ENCODE data around the gene PIGB. TPM values are rescaled to one million over a fixed set of nuclear protein-coding genes. Genes with fewer than 3 reads are reported as not detected.
"Not testable (repeated sequence)": the region's sequence is repeated elsewhere in the genome, so short reads cannot be mapped to it uniquely, and the experiment has no call there.

Gene PIGB
- total RNA-seq, 1 experiment from 2014 or later: 5.2 TPM

DNA sequence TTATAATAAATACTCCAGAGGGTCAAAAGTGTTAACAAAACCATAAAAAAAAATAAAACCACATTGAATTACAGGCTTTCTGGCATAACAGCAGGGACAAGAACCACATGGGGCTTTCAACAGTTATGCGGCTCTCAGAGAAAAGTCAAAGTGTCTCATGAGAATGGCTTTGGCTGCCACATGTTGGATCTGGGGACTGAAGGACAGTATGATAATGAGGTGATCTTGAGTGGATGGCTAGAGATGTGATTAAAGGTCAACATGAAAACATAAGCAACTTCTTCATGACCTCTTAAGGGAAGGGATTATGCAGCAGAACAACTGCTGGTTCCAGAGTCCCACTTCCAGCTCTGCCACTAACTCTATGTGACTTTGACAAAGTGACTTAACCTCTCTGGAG, 34.6 kb upstream of the PIGB start:
- CTCF ChIA-PET: interaction anchor here (1.0 kb wide), 1 partner anchor 155 kb away, joined by 5 read pairs; no protein-coding TSS in a partner anchor
- TF ChIP-seq OVOL2 (CRISPR knock-in tag; IDR thresholded peaks at IDR 0.05; ENCODE audit: borderline replicate concordance) (no peak), CREM (CRISPR knock-in tag; IDR thresholded peaks at IDR 0.05) (no peak), ATF1 (CRISPR knock-in tag; IDR thresholded peaks at IDR 0.05) (no peak), ZNF671 (CRISPR knock-in tag; IDR thresholded peaks at IDR 0.05) (no peak), SMAD3 (CRISPR knock-in tag; IDR thresholded peaks at IDR 0.05; ENCODE audit: borderline replicate concordance) (no peak), TEAD4 (CRISPR knock-in tag; IDR thresholded peaks at IDR 0.05) (no peak), NFE2L1 (CRISPR knock-in tag; IDR thresholded peaks at IDR 0.05) (no peak), CBFB (CRISPR knock-in tag; IDR thresholded peaks at IDR 0.05; ENCODE audit: low read depth) (no peak), ZNF396 (CRISPR knock-in tag; IDR thresholded peaks at IDR 0.05; ENCODE audit: borderline replicate concordance) (no peak)
- TF ChIP-seq, protein P1, sequence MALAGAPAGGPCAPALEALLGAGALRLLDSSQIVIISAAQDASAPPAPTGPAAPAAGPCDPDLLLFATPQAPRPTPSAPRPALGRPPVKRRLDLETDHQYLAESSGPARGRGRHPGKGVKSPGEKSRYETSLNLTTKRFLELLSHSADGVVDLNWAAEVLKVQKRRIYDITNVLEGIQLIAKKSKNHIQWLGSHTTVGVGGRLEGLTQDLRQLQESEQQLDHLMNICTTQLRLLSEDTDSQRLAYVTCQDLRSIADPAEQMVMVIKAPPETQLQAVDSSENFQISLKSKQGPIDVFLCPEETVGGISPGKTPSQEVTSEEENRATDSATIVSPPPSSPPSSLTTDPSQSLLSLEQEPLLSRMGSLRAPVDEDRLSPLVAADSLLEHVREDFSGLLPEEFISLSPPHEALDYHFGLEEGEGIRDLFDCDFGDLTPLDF (CRISPR knock-in tag; IDR thresholded peaks at IDR 0.05): no peak
- TF ChIP-seq, protein P2, sequence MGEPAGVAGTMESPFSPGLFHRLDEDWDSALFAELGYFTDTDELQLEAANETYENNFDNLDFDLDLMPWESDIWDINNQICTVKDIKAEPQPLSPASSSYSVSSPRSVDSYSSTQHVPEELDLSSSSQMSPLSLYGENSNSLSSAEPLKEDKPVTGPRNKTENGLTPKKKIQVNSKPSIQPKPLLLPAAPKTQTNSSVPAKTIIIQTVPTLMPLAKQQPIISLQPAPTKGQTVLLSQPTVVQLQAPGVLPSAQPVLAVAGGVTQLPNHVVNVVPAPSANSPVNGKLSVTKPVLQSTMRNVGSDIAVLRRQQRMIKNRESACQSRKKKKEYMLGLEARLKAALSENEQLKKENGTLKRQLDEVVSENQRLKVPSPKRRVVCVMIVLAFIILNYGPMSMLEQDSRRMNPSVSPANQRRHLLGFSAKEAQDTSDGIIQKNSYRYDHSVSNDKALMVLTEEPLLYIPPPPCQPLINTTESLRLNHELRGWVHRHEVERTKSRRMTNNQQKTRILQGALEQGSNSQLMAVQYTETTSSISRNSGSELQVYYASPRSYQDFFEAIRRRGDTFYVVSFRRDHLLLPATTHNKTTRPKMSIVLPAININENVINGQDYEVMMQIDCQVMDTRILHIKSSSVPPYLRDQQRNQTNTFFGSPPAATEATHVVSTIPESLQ (CRISPR knock-in tag; IDR thresholded peaks at IDR 0.05): no peak
- TF ChIP-seq, protein P3, sequence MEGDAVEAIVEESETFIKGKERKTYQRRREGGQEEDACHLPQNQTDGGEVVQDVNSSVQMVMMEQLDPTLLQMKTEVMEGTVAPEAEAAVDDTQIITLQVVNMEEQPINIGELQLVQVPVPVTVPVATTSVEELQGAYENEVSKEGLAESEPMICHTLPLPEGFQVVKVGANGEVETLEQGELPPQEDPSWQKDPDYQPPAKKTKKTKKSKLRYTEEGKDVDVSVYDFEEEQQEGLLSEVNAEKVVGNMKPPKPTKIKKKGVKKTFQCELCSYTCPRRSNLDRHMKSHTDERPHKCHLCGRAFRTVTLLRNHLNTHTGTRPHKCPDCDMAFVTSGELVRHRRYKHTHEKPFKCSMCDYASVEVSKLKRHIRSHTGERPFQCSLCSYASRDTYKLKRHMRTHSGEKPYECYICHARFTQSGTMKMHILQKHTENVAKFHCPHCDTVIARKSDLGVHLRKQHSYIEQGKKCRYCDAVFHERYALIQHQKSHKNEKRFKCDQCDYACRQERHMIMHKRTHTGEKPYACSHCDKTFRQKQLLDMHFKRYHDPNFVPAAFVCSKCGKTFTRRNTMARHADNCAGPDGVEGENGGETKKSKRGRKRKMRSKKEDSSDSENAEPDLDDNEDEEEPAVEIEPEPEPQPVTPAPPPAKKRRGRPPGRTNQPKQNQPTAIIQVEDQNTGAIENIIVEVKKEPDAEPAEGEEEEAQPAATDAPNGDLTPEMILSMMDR (IDR thresholded peaks at IDR 0.05): no peak
- Mint-ChIP-seq H3K27me3 (ENCODE audit: low read depth) (peaks cover 6% of the 10 kb centered on the region; the same call in 1 of the 2 replicates), H3K36me3 (no peaks in the 10 kb centered on the region), H3K9me3 (no peaks in the 10 kb centered on the region), H3K4me3 (no peak overlapping the region), H3K27ac (no peak overlapping the region), H3K4me1 (peaks cover 14% of the 10 kb centered on the region)
- ATAC-seq: no peak
- DNase-seq (ENCODE audit: low spot score): no peak
- POLR2A ChIA-PET: no interaction called here

DNA sequence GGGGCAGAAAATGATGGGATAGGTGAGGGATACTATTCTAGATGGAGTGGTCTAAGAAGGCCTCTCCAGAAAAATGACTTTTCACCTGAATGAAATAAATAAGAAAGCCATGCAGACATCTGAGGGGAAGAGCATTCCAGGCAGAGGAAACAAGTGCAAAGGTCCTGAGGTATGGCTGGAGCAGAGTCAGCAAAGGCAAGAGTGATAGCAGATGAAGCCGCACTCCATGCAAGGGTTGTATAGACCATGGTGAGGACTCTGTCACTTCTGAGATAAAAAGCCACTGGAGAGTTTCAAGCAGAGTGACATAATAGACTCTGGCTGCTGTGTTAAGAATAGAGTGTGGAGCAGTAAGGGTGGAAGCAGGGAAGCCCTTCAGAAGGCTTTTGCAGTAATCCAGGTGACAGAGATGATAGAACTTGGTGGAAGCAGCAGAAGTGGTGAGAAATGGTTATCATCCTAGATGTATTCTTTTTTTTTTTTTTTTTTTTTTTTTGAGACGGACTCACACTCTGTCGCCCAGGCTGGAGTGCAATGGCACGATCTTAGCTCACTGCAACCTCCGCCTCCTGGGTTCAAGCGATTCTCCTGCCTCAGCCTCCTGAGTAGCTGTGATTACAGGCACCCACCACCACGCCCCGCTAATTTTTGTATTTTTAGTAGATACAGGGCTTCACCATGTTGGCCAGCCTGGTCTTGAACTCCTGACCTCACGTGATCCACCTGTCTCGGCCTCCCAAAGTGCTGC, 32.4 kb upstream of the PIGB start:
- CTCF ChIA-PET; DNase-seq (ENCODE audit: low spot score); POLR2A ChIA-PET; H3K27ac Mint-ChIP-seq; H3K9me3 Mint-ChIP-seq; H3K36me3 Mint-ChIP-seq; ATAC-seq; H3K4me3 Mint-ChIP-seq: not testable (repeated sequence)
- Mint-ChIP-seq H3K27me3 (ENCODE audit: low read depth) (peaks cover 11% of the 10 kb centered on the region; the same call in 1 of the 2 replicates), H3K4me1 (peaks cover 16% of the 10 kb centered on the region)

DNA sequence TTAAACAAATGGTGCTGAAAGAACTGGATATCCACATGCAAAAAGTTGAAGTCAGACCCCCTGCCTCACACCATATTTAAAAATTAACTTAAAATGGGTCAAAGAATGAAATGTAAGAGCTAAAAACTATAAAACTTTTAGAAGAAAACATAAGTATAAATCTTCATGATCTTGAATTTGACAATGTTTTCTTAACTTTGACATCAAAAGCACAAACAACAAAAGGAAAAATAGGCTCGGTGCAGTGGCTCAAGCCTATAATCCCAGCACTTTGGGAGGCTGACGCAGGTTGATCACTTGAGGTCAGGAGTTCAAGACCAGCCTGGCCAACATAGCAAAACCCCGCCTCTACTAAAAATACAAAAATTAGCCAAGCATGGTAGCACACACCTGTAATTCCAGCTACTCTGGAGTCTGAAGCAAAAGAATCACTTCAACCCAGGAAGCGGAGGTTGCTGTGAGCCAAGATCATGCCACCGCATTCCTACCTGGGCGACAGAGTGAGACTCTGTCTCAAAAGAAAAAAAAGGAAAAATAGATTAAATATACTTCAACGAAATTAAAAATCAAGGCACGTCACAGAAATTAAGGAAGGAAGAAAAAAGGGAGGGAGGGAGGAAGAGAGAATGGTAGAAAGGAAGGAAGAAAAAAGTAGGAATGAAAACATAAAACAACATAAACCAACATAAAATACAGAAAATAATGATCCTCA, 30.9 kb upstream of the PIGB start:
- no peaks in the 10 kb centered on the region for H3K36me3 Mint-ChIP-seq
- no peak overlapping the region for H3K27ac Mint-ChIP-seq
- TF ChIP-seq SMAD3 (CRISPR knock-in tag; IDR thresholded peaks at IDR 0.05; ENCODE audit: borderline replicate concordance) (no peak), MXD4 (CRISPR knock-in tag; IDR thresholded peaks at IDR 0.05; ENCODE audit: borderline replicate concordance) (no peak), OVOL2 (CRISPR knock-in tag; IDR thresholded peaks at IDR 0.05; ENCODE audit: borderline replicate concordance) (no peak)
- TF ChIP-seq, protein P4, sequence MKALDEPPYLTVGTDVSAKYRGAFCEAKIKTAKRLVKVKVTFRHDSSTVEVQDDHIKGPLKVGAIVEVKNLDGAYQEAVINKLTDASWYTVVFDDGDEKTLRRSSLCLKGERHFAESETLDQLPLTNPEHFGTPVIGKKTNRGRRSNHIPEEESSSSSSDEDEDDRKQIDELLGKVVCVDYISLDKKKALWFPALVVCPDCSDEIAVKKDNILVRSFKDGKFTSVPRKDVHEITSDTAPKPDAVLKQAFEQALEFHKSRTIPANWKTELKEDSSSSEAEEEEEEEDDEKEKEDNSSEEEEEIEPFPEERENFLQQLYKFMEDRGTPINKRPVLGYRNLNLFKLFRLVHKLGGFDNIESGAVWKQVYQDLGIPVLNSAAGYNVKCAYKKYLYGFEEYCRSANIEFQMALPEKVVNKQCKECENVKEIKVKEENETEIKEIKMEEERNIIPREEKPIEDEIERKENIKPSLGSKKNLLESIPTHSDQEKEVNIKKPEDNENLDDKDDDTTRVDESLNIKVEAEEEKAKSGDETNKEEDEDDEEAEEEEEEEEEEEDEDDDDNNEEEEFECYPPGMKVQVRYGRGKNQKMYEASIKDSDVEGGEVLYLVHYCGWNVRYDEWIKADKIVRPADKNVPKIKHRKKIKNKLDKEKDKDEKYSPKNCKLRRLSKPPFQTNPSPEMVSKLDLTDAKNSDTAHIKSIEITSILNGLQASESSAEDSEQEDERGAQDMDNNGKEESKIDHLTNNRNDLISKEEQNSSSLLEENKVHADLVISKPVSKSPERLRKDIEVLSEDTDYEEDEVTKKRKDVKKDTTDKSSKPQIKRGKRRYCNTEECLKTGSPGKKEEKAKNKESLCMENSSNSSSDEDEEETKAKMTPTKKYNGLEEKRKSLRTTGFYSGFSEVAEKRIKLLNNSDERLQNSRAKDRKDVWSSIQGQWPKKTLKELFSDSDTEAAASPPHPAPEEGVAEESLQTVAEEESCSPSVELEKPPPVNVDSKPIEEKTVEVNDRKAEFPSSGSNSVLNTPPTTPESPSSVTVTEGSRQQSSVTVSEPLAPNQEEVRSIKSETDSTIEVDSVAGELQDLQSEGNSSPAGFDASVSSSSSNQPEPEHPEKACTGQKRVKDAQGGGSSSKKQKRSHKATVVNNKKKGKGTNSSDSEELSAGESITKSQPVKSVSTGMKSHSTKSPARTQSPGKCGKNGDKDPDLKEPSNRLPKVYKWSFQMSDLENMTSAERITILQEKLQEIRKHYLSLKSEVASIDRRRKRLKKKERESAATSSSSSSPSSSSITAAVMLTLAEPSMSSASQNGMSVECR (CRISPR knock-in tag; IDR thresholded peaks at IDR 0.05; ENCODE audit: borderline replicate concordance): no peak
- H3K4me3 Mint-ChIP-seq: peak overlapping the region; percentile 75
- no peaks in the 10 kb centered on the region for H3K9me3 Mint-ChIP-seq
- H3K27me3 Mint-ChIP-seq (ENCODE audit: low read depth): peaks cover 11% of the 10 kb centered on the region; the same call in 1 of the 2 replicates
- ATAC-seq (no peak), DNase-seq (ENCODE audit: low spot score) (no peak)
- H3K4me1 Mint-ChIP-seq: peaks cover 16% of the 10 kb centered on the region
- ChIA-PET CTCF (interaction anchor here (1.0 to 1.3 kb wide), 2 partner anchors 17 to 120 kb away, joined by 3 read pairs; partner anchors contain the start of genes CCPG1 and PIERCE2), POLR2A (no interaction called here)

Measured in WTC11 (cell line).